SK-N-SH (cell line): Measurements from ENCODE around the gene COL4A2. TPM values are rescaled to one million over a fixed set of nuclear protein-coding genes. Genes with fewer than 3 reads are reported as not detected.

Source experiments
- CTCF ChIA-PET: fragments of 300-600, 350-600 bp; formaldehyde crosslinking; extraction: SDS; loops from one replicate; lab custom pipeline; 2021; lab: Yijun Ruan, JAX
- POLR2A ChIA-PET: fragments of 350-600 bp; sonication (Branson Sonifier 250); formaldehyde crosslinking; extraction: SDS; loops from one replicate; lab custom pipeline; 2020; ENCODE audit warnings: antibody characterized with exemption, inconsistent platforms; lab: Yijun Ruan, JAX
- DNase-seq: peaks from one replicate; pipeline ENCODE4 v3.0.0; 2012
- H2AFZ ChIP-seq: fragments of 200-600 bp; sonication (generic); 2 replicates; pipeline ENCODE4 v1.8.1; 2016; ENCODE audit warnings: antibody characterized with exemption, mild to moderate bottlenecking, low read depth
- H3F3A ChIP-seq: fragments of 200-600 bp; sonication (generic); replicated peaks from 2 replicates; pipeline ENCODE3; 2016; ENCODE audit warnings: antibody characterized with exemption, mild to moderate bottlenecking; ENCODE audit not compliant: insufficient read depth
- H3K27ac ChIP-seq, 2 experiments: fragments of 200-500 bp in 1 of 2; fragments of 200-600 bp in 1 of 2; sonication (Bioruptor generic) in 1 of 2; sonication (generic), shearing (Covaris generic) in 1 of 2; 2 replicates each; pipeline versions ENCODE4 v1.5.1 to v1.6.1; 2014 to 2016; ENCODE audit warnings: low read depth in 2 of 2, inconsistent platforms in 1 of 2, low read length in 1 of 2, mild to moderate bottlenecking in 1 of 2, mixed read lengths in 1 of 2
- H3K27me3 ChIP-seq: fragments of 200-600 bp; sonication (generic), shearing (Covaris generic); 2 replicates; pipeline ENCODE4 v1.6.1; 2016; ENCODE audit warnings: mixed run types; ENCODE audit not compliant: insufficient read depth
- H3K36me3 ChIP-seq, 2 experiments: fragments of 200-500 bp in 1 of 2; fragments of 200-600 bp in 1 of 2; sonication (Bioruptor generic) in 1 of 2; sonication (generic) in 1 of 2; replicated peaks in 1 of 2; 2 replicates each; pipeline versions ENCODE3 to v1.5.1; 2014 to 2016; ENCODE audit warnings: low read length in 1 of 2, mild to moderate bottlenecking in 1 of 2; ENCODE audit not compliant: insufficient read depth in 2 of 2, control insufficient read depth in 1 of 2
- H3K4me1 ChIP-seq, 2 experiments: fragments of 200-500 bp in 1 of 2; fragments of 200-600 bp in 1 of 2; sonication (Bioruptor generic) in 1 of 2; sonication (generic), shearing (Covaris generic) in 1 of 2; 2 replicates each; pipeline versions ENCODE4 v1.5.1 to v1.6.1; 2014 to 2016; ENCODE audit warnings: low read depth in 1 of 2, low read length in 1 of 2, mixed run types in 1 of 2; ENCODE audit not compliant: insufficient read depth in 2 of 2, control insufficient read depth in 1 of 2
- H3K4me2 ChIP-seq: fragments of 200-600 bp; sonication (generic), shearing (Covaris generic); 2 replicates; pipeline ENCODE4 v1.6.1; 2017; ENCODE audit warnings: mixed run types
- H3K4me3 ChIP-seq, 2 experiments: fragments of 200-500 bp in 1 of 2; fragments of 200-600 bp in 1 of 2; sonication (Bioruptor generic) in 1 of 2; sonication (generic), shearing (Covaris generic) in 1 of 2; 2 replicates each; pipeline versions ENCODE4 v1.5.1 to v1.8.1; 2014 to 2016; ENCODE audit warnings: low read depth in 2 of 2, inconsistent platforms in 1 of 2, low read length in 1 of 2, mild to moderate bottlenecking in 1 of 2, mixed read lengths in 1 of 2, moderate library complexity in 1 of 2
- H3K79me2 ChIP-seq: fragments of 200-600 bp; sonication (generic); 2 replicates; pipeline ENCODE4 v1.8.1; 2017; ENCODE audit warnings: mild to moderate bottlenecking; ENCODE audit not compliant: insufficient read depth
- H3K9ac ChIP-seq: fragments of 200-600 bp; sonication (generic); 2 replicates; pipeline ENCODE4 v1.6.1; 2017; ENCODE audit warnings: mixed run types
- H3K9me2 ChIP-seq: fragments of 200-600 bp; sonication (generic); 2 replicates; pipeline ENCODE4 v1.6.1; 2017; ENCODE audit warnings: mixed run types
- H3K9me3 ChIP-seq: fragments of 200-600 bp; sonication (generic); 2 replicates; pipeline ENCODE4 v1.6.1; 2017; ENCODE audit warnings: mixed run types, mild to moderate bottlenecking, moderate library complexity
- H4K20me1 ChIP-seq: fragments of 200-600 bp; sonication (generic); 2 replicates; pipeline ENCODE4 v1.6.1; 2017; ENCODE audit warnings: mild to moderate bottlenecking, mixed run types; ENCODE audit not compliant: insufficient read depth
- CHD2 ChIP-seq: fragments of 150-350 bp; IDR thresholded peaks from 2 replicates; pipeline ENCODE4 v1.6.1; 2018; ENCODE audit warnings: low read length; ENCODE audit not compliant: partially characterized antibody
- FOXJ3 ChIP-seq: sonication (generic); formaldehyde crosslinking; IDR thresholded peaks from 2 replicates; pipeline ENCODE4 v1.5.1; 2020; ENCODE audit warnings: mild to moderate bottlenecking, missing genetic modification reagents
- GABPA ChIP-seq: IDR thresholded peaks from 2 replicates; pipeline ENCODE4 v1.4.0; 2012; ENCODE audit warnings: low read depth, mild to moderate bottlenecking
- JUND ChIP-seq: IDR thresholded peaks from 2 replicates; pipeline ENCODE4 v1.4.0; 2012
- MXI1 ChIP-seq: IDR thresholded peaks from 2 replicates; pipeline ENCODE4 v1.6.1; 2012; ENCODE audit warnings: mild to moderate bottlenecking, low read depth, low read length, improper control_type of control experiment
- NFIC ChIP-seq: IDR thresholded peaks from 2 replicates; pipeline ENCODE4 v1.4.0; 2012; ENCODE audit warnings: borderline replicate concordance
- RAD21 ChIP-seq: IDR thresholded peaks from 2 replicates; pipeline ENCODE4 v1.6.1; 2012; ENCODE audit warnings: mild to moderate bottlenecking, low read length
- REST ChIP-seq: IDR thresholded peaks from 2 replicates; pipeline ENCODE4 v1.6.1; 2012; ENCODE audit warnings: mild to moderate bottlenecking, low read depth, low read length, moderate library complexity
- RFX5 ChIP-seq: IDR thresholded peaks from 2 replicates; pipeline ENCODE4 v1.6.1; 2012; ENCODE audit warnings: mild to moderate bottlenecking, improper control_type of control experiment, low read length
- YY1 ChIP-seq: IDR thresholded peaks from 2 replicates; pipeline ENCODE4 v1.4.0; 2012; ENCODE audit warnings: low read depth, mild to moderate bottlenecking
- WGBS: methylation state at CpG from one replicate; pipeline ENCODE4 v1.1.6; 2017; ENCODE audit warnings: low lambda C conversion rate; 5-methylcytosine and 5-hydroxymethylcytosine counted together
- polyA plus RNA-seq, 3 experiments: library from polyadenylated mRNA; depleted of rRNA; stranded (reverse); fragments of >200 nt; gene quantifications; 2 replicates each; pipeline ENCODE4 v1.2.3, GENCODE V29; 2012
- TF ChIP-seq, protein P1 (sequence below): IDR thresholded peaks from 2 replicates; pipeline ENCODE4; 2012
- TF ChIP-seq, protein P2 (sequence below): fragments of 200-600 bp; sonication (generic); IDR thresholded peaks from 2 replicates; pipeline ENCODE4 v1.6.1; 2017; ENCODE audit warnings: antibody characterized with exemption, mild to moderate bottlenecking, moderate library complexity
- TF ChIP-seq, protein P3 (sequence below): IDR thresholded peaks from 2 replicates; pipeline ENCODE4 v1.4.0; 2012; ENCODE audit warnings: low read depth

COL4A2 gene
- polyA plus RNA-seq, 1 of the 3 experiments (the other 2 are of a cell fraction) = 137 TPM

- POLR2A ChIA-PET = interaction anchor here (1.1 kb wide), 1 partner anchor 193 kb away, joined by 5 read pairs; no protein-coding TSS in a partner anchor
- no peaks in the 10 kb centered on the region for H3F3A ChIP-seq
- H3K9me2 ChIP-seq = no peaks in the 10 kb centered on the region
- no peaks in the 10 kb centered on the region for H3K27me3 ChIP-seq
- no peak overlapping the region for H3K4me2 ChIP-seq
- peaks cover 0 to 22% of the 10 kb centered on the region in 2 experiments; a peak in 1 of 4 replicates for H3K4me1 ChIP-seq
- H3K9me3 ChIP-seq = no peaks in the 10 kb centered on the region
- no peak overlapping the region for H3K27ac ChIP-seq
- H4K20me1 ChIP-seq = no peaks in the 10 kb centered on the region
- 95% methylated on average over 6 of the region's 7 CpGs for WGBS
- TF ChIP-seq RFX5 (no peak), JUND (no peak), NFIC (no peak), CHD2 (no peak), MXI1 (no peak)
- TF ChIP-seq, protein P1, sequence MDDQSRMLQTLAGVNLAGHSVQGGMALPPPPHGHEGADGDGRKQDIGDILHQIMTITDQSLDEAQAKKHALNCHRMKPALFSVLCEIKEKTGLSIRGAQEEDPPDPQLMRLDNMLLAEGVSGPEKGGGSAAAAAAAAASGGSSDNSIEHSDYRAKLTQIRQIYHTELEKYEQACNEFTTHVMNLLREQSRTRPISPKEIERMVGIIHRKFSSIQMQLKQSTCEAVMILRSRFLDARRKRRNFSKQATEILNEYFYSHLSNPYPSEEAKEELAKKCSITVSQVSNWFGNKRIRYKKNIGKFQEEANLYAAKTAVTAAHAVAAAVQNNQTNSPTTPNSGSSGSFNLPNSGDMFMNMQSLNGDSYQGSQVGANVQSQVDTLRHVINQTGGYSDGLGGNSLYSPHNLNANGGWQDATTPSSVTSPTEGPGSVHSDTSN = no peak
- TF ChIP-seq, protein P2, sequence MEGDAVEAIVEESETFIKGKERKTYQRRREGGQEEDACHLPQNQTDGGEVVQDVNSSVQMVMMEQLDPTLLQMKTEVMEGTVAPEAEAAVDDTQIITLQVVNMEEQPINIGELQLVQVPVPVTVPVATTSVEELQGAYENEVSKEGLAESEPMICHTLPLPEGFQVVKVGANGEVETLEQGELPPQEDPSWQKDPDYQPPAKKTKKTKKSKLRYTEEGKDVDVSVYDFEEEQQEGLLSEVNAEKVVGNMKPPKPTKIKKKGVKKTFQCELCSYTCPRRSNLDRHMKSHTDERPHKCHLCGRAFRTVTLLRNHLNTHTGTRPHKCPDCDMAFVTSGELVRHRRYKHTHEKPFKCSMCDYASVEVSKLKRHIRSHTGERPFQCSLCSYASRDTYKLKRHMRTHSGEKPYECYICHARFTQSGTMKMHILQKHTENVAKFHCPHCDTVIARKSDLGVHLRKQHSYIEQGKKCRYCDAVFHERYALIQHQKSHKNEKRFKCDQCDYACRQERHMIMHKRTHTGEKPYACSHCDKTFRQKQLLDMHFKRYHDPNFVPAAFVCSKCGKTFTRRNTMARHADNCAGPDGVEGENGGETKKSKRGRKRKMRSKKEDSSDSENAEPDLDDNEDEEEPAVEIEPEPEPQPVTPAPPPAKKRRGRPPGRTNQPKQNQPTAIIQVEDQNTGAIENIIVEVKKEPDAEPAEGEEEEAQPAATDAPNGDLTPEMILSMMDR = no peak
- TF ChIP-seq, all 33 proteins: peak for 0
- Histone ChIP-seq H3K4me3 (no peak overlapping the region), H3K9ac (no peak overlapping the region), H3K36me3 (no peaks in the 10 kb centered on the region), H3K79me2 (no peaks in the 10 kb centered on the region), H2AFZ (no peak overlapping the region)
- CTCF ChIA-PET = interaction anchor here (0.6 to 1.4 kb wide), 2 partner anchors 34 to 300 kb away, joined by 3 read pairs; no protein-coding TSS in a partner anchor
- no peak for DNase-seq
Observed at GRCh38 chr13:110521946-110522345, 214.9 kb downstream of the COL4A2 start.

DNA sequence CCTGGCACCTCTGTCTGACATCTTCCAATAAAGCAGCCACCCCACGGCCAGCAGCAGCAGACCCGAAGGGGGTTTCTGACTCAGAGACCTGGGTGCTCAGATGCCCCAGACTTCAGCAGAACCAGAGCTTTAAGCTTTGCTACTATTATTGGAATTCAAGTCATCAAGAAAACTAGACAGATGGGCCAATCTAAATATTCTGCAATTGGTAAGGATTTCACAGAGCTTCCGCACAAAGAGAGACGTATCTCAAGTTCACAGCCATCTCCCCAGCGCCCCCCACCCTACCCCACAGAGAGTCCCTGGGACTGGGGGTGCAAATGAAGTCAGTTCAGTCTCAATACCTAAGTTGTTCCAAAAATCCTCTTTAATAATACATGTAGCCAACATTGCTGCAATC lies 215.6 kb downstream of the COL4A2 start:
- no peak overlapping the region for H3K27ac ChIP-seq

More for the DNA sequence above, 215.6 kb downstream of the COL4A2 start:
- 78% methylated on average over 5 of the region's 5 CpGs for WGBS
- H3K4me3 ChIP-seq = no peak overlapping the region
- H3K79me2 ChIP-seq = no peaks in the 10 kb centered on the region
- H4K20me1 ChIP-seq = no peaks in the 10 kb centered on the region
- DNase-seq = no peak
- CTCF ChIA-PET = no interaction called here
- H3K4me2 ChIP-seq = no peak overlapping the region
- H3K9ac ChIP-seq = no peak overlapping the region
- H3K27me3 ChIP-seq = no peaks in the 10 kb centered on the region
- H3K9me2 ChIP-seq = no peaks in the 10 kb centered on the region
- no peaks in the 10 kb centered on the region for H3K9me3 ChIP-seq
- TF ChIP-seq FOXJ3 (CRISPR knock-in tag) (no peak), REST (no peak), NFIC (no peak), GABPA (no peak), JUND (no peak), RAD21 (no peak), YY1 (no peak)
- TF ChIP-seq, protein P1 = no peak
- TF ChIP-seq, protein P3, sequence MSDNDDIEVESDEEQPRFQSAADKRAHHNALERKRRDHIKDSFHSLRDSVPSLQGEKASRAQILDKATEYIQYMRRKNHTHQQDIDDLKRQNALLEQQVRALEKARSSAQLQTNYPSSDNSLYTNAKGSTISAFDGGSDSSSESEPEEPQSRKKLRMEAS = no peak
- TF ChIP-seq, all 33 proteins: peak for 0
- no peaks in the 10 kb centered on the region for H3F3A ChIP-seq
- no peak overlapping the region for H2AFZ ChIP-seq
- POLR2A ChIA-PET = interaction anchor here (1.1 kb wide), 1 partner anchor 193 kb away, joined by 5 read pairs; no protein-coding TSS in a partner anchor
- H3K4me1 ChIP-seq = peaks cover 0 to 22% of the 10 kb centered on the region in 2 experiments; a peak in 1 of 4 replicates
- H3K36me3 ChIP-seq = no peaks in the 10 kb centered on the region
